Measurements from ENCODE around the gene PCDHGC5. TPM values are rescaled to one million over a fixed set of nuclear protein-coding genes. Genes with fewer than 3 reads are reported as not detected.

The PCDHGC5 gene
- total RNA-seq, 1 donor from 2014 or later, result 0.33 TPM

DNA sequence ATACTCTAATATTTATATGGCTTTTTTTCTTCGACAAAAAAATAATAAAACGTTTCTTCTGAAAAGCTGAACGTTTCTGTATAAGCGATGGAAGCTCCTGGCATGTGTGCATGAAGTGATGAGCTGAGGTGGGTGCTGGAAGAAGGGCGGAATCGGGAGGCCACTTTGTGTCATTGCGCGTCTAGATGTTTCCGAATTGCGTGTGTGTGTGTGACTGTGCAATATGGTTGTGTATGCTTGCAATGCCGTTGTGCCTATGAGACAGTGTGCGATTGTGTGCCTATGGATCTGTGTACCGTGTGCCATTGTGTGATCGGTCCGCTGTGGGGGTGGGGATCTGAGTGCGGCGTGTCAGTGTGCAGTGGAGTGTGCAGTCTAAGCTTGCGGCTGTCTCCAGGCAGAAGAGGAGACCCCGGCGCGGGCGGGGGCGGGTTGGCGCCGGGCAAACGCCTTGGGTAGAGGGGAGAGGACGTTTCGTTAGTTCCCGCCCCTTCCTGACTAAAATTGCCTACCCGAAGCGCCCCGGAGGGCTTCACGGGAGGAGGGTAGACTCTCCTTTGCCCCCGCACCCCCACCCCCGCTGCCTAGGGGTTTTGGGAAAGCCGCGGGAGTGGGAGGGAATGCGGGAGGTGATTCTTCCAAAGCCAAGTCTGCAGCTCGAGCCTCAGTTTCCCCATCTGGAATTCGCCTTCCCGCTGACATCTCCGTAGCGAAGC, 24.2 kb downstream of the PCDHGC5 start:
- no peak for DNase-seq (ENCODE audit: low read depth, low spot score)

DNA sequence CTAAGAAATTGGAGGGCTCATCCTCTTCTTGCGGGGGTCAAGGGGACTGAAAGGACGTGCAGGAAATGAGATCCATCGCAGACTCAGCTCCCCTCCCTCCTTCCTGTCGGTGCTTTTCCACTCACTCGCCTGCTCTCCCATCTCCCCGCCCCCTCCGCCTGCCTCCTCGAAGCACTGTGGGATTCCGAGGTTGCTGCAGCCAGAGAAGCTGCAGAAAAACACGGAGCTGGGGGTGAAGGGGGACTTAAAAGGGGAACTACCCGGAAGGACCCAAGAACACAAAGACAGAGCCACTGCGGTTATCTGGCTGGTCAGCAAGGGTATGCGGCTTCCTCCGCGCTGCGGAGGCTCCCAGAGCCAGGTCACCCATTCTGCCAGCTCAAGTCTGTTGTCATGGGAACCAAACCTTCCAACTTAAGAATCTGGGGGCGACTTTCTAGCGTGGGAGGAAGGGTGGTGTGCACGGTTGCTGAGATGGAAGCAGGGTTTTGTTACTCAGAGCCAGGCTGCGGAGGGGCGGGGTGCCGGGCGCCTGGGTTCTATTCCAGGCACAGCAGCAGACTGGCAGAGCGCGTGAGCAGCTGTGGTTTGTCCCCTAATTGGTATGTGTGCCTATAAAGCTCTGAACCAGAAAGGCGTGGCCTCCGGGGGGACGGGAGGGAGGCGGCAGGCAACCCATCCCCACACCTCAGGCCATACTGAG, 24.9 kb downstream of the PCDHGC5 start:
- DNase-seq (ENCODE audit: low read depth, low spot score), result no peak

DNA sequence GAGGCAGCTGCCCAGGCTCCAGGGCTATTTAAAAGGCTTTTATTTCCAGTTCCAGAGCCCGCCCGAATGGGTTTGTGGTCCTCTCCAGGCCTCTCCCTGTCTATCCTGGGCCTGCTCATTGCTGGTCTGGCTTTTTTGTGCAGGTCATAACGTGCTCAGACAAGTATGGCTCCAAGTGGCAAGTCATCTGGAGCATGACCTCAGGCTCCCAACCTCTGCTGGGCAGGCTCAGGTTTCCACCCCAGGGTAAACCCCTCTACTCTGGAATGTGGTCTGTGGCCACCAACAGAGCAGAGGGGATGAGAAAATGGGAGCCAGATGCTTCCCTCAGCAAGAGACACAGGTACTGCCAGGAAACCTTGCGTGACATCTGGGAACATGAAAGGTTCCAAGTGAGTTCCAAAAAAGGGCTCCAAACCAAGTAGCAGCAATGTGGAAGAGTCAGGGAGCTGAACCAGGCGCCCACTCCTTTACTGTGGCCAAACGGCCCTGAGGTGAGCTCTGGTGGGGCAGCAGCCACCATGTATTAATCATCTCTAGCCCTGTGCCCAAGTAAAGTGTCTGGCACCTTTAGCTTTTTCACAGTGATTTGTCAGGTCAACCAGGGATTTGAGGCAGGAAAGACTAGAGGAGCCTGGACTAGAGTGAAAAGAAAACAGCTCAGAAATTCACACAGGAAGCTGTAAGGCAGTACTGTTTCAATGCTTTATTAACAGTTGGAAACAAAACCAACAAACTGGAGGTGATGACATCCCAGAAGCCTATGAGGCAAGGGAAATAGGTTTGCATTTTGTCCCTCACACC, 25.7 kb downstream of the PCDHGC5 start:
- no peak for DNase-seq (ENCODE audit: low read depth, low spot score)

DNA sequence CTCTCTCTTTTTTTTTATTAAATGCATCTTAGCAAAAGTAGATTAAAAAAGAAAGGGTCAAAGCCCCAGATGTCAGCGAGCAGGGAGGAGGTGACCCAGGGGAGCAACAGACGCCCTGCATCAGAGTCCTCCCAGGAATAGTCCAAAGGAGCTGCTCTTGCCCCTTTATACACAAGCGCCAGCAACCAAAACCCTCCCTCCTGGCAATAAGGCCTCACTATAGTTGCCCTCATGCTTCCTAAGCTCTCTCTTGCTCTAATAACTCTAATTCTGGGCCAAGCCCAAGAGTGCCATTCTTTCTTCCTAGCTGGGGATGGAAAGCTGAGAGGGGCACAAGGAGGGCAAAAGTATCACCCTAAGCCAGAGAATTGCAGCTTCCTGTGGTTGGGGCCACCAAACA, 26.3 kb downstream of the PCDHGC5 start:
- DNase-seq (ENCODE audit: low read depth, low spot score), result no peak

DNA sequence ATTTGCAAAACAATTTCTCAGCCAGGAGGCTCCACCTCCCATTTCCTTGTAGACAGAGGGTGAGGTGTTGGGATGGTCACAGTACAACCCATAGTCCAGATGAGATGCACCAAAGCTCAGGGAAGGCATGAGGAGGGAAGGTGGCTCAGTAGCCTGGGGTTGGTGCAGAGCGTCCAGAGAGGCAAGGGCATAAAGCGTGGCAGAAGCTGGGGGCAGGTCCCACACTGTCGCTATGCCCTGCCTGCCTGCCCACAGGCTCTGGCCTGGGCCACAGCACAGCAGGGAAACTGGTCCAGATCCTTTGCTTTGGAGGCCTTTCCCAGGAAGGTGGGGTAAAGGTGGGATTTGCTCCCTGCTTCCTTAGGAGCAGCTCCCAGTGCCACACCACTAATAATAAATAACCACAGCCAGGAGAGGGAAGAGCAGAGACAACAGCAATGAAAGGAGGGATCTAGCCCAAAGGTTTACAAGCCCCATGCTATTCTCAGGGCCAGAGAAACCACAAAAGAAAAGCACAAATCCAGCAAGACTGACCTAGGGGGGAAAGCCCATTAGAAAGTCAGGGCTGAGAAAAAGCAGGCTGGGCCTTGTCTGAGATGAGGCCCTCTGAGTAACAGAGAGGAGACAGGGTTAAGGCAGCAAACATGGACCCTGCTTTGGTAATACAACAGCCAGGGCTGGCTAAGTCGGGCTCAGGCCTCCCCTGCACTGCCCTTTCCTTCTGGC, 27.2 kb downstream of the PCDHGC5 start:
- DNase-seq (ENCODE audit: low read depth, low spot score), result no peak

DNA sequence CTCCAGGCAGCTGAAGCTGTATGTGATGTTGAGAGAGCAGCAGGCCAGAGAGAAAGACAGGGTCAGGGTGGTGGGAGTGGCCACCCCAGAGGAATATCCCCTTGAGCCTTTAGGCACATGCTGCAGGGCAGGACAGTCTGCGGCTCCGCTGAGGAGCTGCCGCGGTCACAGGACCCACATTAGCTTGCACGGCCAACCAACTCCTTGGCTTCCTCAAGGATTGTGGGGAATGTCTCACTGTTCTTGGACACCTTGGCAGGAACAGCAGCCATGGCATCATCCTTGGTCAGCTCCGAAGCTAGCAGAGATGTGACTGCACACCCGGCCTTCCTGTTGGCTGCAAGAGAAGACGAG, 27.8 kb downstream of the PCDHGC5 start:
- no peak for DNase-seq (ENCODE audit: low read depth, low spot score)

DNA sequence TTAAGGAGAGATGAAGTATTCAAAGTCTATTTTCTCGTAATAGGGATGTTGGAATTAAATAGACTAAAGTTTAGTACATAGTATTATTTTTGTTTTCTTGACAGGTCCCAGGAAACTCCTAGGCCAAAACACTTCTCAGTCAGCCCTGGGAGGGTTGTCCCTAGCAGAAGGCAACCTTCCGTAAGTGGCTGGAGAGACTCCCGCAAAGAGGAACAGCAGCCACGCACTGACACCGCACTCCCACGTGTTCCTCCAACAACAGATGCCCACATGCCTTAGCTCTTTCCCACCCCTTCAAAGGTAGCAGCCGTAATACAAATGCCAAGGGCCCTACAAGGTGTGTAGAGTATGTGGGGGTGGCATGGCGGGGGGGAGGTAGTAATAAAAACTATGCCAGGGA, 28.4 kb downstream of the PCDHGC5 start:
- no peak for DNase-seq (ENCODE audit: low read depth, low spot score)

DNA sequence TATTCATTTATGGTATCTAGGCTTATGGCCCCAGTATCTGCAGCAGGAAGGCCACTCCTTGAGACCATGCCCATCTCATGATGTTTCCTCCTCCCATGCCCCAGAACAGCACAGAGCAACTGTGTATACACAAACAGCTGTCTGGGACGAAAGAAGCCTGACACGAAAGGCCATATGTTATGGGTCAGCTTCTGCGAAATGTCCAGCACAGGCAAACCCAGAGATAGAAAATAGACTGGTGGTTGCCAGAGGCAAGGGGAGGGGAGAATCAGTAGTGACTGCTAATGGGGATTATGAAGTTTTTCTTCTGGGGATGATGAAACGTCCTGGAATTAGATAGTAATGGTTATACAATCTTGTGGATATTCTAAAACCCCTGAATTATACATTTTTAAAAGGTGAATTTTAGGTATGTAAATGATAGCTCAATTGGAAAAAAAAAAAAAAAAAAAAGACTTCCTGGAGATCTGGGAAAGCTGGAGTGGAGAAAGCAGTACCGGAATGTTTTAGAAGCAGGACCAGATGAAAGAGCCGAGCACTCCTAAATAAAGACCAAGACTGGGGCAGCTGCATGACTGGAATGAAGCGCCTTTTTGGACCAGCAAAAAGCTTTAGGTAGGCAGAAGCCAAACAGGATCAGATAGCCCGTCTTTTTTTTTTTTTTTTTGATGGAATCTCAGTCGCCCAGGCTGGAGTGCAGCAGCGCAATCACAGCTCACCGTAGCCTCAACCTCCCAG, 29.2 kb downstream of the PCDHGC5 start:
- no peak for DNase-seq (ENCODE audit: low read depth, low spot score)

DNA sequence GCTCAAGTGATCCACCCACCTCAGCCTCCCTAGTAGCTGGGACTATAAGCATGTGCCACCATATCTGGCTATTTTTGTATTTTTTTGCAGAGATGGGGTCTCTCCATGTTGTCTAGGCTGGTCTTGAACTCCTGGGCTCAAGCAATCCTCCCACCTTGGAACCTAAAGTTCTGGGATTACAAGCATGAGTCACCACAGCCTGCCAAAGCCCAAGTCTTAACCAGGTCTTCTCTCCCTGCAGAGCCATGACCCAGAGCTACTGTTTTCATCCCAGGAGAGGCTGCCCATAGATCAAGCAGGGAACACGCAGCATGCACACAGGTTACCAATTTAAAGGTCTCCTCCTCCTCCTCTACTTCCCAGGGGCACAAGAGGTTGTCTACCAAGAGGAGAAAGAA, 29.7 kb downstream of the PCDHGC5 start:
- DNase-seq (ENCODE audit: low read depth, low spot score), result no peak

DNA sequence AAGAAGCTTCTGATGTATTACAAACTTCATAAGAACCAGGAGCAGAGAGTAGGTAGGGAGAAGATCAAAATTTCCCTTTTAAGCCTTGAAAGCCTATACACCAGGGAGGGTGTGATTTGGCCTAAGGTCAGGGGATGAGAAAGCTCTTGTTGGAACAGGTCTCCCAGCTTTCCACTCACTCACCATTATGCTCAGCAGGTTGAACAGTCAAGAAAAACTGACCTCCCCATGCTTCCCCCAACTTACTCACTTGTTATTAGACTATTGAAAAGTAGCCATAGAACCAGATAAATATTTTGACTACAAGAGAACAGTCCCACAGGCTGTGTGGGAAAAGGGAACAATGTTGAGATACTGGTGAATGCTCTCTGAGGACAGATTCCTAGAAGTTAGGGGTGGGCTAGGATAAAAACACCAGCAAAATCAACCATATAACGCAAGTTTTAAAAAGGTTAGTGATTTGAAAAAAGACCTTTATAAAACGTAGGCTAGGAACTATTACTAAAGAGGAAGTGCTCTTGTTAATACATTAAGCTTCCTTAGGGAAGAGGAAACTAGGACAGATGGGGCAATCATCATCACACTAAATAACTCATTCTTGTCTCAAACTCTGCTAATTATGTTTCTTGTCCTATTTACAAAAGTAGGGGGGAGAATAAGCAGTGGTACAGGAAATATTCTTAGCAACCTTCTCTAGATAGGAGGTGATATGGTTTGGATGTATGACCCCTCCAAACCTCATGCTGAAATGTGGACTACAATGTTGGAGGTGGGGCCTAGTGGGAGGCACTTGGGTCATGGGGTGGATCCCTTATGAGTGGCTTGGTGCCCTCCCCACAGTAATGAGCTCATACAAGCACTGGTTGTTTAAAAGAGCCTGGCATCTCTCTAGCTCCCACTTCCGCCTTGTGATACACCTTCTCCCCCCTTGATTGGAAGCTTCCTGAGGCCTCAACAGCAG, 31.0 kb downstream of the PCDHGC5 start:
- no peak for DNase-seq (ENCODE audit: low read depth, low spot score)

DNA sequence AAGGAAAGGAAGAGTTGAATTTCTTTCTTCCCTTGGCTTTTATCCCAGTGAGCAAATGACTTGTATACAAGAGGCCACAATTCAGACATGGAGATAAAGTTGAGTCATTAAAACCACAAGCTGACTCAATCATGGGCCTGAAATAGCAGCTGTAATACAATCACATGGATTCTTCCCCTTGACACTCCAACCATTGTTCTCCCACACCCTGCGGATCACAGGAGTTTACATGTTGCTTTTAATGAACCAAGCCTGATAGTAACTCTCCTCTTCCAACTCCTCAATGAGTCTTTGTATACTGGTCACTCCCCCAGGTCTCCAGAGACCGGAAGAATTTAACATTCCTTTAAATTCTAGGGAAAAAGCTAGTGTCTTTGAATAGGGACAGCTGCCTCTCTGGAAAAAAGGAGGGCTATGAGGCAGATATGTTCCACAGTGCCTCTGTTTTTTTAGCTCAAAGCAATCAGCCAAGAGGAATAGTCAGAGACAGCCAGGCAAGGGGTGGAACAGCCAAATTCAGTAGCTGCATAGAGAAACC, 32.4 kb downstream of the PCDHGC5 start:
- DNase-seq (ENCODE audit: low read depth, low spot score), result peak; percentile 95

DNA sequence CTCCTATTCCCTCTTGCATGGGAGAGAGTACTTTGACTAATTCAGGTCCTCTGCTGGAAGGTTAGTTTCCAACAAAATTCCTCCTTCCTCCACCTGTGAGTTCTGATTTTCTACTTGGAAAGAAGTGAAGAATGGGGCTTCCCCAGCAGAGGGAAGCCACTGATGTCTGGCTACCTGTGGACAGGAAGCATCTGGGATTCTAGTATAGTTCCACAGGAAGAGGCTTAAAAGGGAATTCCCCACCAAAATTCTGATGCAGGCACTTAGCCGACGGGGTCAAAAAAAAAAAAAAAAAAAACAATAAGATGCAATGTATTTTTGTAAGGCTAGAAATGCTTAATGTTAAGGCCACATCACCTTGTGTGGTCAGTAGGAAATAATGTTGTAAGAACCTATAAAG, 33.4 kb downstream of the PCDHGC5 start:
- no peak for DNase-seq (ENCODE audit: low read depth, low spot score)

DNA sequence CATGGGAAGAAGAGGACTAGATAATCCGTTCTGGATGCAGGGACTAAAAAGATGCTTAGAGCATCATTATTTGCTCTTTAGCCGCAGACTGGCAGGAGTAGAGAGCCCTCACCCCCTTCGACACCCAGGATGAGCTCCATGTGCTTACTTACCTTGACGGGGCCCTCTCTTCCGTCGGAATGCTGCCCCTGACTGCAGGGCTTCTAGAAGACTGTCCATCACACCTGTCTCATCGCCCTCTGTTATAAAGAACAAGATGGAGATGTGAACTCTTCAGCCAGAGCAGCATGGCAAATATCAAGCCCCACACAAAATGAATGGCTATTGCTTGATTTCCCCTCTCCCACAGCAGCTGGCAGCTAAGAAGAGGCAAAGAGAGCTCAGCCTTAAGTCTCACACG, 35.1 kb downstream of the PCDHGC5 start:
- DNase-seq (ENCODE audit: low read depth, low spot score), result no peak

DNA sequence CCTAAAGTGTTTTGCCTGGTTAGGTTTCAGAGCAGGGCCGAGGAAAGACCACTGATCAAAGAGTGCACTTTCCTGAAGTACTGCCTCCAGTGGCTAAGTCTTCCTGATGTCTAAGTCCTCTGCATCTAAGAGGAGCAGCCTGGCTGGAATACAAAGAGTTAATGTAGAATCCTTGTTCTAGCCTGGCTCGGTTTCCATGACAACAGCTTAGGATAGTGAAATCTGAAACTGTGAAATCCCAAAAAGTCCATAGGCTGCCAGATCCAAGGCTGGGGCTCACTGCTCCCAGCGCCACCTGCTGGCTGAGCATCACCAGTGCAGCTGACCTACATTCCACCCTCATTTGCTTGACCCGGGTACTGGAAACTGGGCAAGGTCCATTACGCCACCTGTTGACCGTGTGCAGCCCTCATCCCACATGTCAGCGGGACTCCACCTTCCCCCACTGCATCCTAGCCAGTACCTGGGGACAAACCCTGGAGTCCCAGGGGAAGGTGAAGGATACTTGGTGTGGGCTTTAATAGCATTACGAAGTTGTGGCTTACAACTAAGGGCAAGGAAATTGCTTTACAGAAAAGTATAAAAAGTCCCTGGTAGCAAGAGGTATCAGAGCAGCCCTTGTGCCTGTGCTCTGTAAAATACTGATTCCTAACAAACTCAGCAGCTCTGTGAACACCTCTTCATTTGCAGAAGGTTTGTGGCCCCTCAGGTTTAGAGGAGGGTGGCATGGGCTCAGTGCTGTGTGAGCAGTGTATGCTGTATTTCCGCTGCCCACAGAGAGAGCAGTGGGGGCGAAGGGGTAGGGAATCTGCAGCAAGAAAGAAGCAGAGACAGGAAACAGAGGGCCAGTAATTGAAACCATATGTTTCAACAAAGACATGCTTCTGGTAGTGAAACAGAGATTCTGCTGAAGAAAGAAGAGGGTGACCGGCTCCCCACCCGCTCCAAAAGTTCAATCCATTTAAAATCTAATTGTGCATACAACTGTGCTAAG, 36.0 kb downstream of the PCDHGC5 start:
- DNase-seq (ENCODE audit: low read depth, low spot score), result peak; percentile 73

DNA sequence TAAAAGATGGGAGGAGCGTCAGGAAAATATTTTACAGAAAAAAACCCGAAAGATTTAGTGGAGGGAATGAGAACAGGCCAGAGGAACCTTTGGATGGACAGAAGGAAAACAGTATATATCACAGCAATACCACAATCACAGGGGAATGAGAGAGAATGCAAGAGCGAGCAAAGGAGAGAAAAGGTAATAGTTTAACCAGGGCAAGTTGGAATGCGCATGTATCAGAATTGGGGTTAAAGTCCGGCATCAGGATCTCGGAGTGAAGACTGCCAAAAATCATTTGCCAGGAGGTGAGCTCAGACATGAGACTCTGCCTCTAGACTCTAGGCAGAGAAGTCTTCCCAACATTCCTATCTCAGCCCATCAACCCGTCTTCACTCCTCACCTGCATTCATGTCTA, 36.8 kb downstream of the PCDHGC5 start:
- DNase-seq (ENCODE audit: low read depth, low spot score), result no peak

DNA sequence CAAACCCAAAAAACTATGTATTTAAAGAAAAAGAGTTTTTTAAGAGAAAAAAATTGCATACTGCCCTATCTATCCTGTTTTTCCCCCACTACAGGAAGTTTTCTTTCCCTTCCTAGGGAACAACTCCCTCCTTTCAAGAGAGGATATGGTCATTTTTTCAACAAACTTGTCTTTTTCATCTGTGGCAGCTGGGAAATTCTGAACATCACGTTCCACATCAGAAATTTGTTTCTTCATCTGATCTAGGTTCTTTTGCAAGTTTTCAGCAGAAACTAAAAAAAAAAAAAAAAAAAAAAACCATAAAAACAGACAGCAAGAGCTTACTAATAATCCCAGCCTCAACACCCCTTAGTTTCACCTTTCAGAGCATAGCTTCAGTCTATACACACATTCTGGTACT, 38.5 kb downstream of the PCDHGC5 start:
- DNase-seq (ENCODE audit: low read depth, low spot score), result no peak

DNA sequence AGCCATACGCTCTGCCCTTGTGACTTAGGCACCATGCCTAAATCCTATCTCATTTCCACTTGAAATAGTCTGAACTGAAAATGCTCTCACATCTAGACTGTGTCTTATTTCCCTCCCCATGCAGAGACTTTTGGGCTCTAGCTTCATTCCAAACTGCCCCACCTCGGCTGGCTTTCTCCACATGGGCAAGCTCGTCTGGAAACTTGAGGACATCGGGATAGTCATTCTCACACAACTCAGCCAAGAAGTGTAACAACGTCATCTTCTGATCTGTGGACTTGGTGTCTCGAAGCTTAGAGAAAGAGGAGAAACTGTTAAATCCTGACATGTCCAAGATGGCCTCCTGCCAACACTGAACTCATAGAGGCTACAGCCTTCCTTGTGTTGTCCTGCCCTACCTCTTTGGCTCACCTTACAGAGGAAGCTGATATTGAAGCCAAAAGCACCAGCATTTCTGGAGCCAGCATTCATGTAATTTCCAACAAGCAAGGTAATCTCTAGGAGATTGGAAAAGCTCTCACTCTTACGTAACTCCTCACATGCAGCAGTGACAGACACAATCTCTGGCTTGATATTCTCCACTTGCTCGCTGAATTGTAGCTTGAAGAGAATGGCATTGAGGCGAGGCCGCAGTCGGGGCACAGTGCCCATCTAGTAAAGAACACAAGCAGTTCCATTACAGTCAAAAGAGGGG, 39.6 kb downstream of the PCDHGC5 start:
- no peak for DNase-seq (ENCODE audit: low read depth, low spot score)

DNA sequence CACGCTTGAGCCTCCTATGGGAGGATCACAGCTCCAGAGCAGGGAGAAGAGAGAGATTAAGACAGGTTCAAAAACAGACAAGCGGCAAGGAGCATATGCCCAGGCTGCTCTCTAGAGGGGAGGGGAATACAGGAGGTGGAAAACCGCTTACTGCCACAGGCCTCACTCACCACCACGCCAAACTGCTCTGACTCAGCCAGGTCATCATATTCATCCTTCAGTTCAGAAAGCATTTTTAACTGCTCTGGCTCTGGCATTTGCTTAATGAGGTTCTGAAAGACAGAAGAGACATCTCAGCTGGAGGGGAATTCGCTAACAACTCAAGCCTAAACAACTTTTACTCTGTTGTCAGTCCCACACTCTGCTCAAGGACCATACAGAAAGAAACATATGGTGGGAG, 40.1 kb downstream of the PCDHGC5 start:
- no peak for DNase-seq (ENCODE audit: low read depth, low spot score)

Data from pulmonary artery endothelial cell (primary cell).